Measurements from ENCODE around the gene GLUD1. TPM values are rescaled to one million over a fixed set of nuclear protein-coding genes. Genes with fewer than 3 reads are reported as not detected.
"Not testable (repeated sequence)": the region's sequence is repeated elsewhere in the genome, so short reads cannot be mapped to it uniquely, and the experiment has no call there.

The GLUD1 gene
- total RNA-seq, 4 donors from 2014 or later, result 155 to 214 (median 155) TPM

- H3K4me3 ChIP-seq, H3K36me3 ChIP-seq, H3K27ac ChIP-seq, H3K27me3 ChIP-seq, ATAC-seq, H3K9me3 ChIP-seq, H3K4me1 ChIP-seq: not testable (repeated sequence)
- WGBS, 2 donors (ENCODE audit: low coverage in 1 of 2), result no CpG with 5 or more reads among the region's 6 CpGs
These were observed 76.5 kb downstream of the GLUD1 start for GRCh38 chr10:87018127-87018526.

- H3K4me1 ChIP-seq, ATAC-seq, H3K4me3 ChIP-seq, H3K27me3 ChIP-seq, H3K9me3 ChIP-seq, H3K36me3 ChIP-seq, H3K27ac ChIP-seq: not testable (repeated sequence)
- 71 to 83% methylated on average over 5 to 10 of the region's 10 CpGs for WGBS, 2 donors (ENCODE audit: low coverage in 1 of 2)
These were observed 79.5 kb downstream of the GLUD1 start for GRCh38 chr10:87014986-87015716.

- not testable (repeated sequence) for H3K4me3 ChIP-seq, H3K27me3 ChIP-seq, H3K4me1 ChIP-seq, ATAC-seq, H3K27ac ChIP-seq, H3K9me3 ChIP-seq
- WGBS, 2 donors (ENCODE audit: low coverage in 1 of 2), result 72 to 86% methylated on average over 1 to 2 of the region's 3 CpGs
- H3K36me3 ChIP-seq, result peaks cover 0 to 15% of the 10 kb centered on the region in 2 donors
These were observed 81.1 kb downstream of the GLUD1 start for GRCh38 chr10:87013528-87013927.

GRCh38 chr10:87009134-87009696 lies 85.4 kb downstream of the GLUD1 start:
- H3K9me3 ChIP-seq, ATAC-seq, H3K27ac ChIP-seq, H3K4me3 ChIP-seq, H3K4me1 ChIP-seq, H3K27me3 ChIP-seq: not testable (repeated sequence)
- peaks cover 0 to 20% of the 10 kb centered on the region in 2 donors for H3K36me3 ChIP-seq
- WGBS, 2 donors (ENCODE audit: low coverage in 1 of 2), result 80 to 100% methylated on average over 1 of the region's 18 CpGs

GRCh38 chr10:87008303-87008702 lies 86.3 kb downstream of the GLUD1 start:
- not testable (repeated sequence) for H3K27ac ChIP-seq, H3K4me3 ChIP-seq, H3K4me1 ChIP-seq, H3K9me3 ChIP-seq, ATAC-seq, H3K27me3 ChIP-seq
- peaks cover 0 to 25% of the 10 kb centered on the region in 2 donors for H3K36me3 ChIP-seq
- WGBS, 2 donors (ENCODE audit: low coverage in 1 of 2), result 93 to 100% methylated on average over 5 to 6 of the region's 7 CpGs

GRCh38 chr10:87007674-87008073 lies 87.0 kb downstream of the GLUD1 start:
- 91 to 100% methylated on average over 2 to 6 of the region's 6 CpGs for WGBS, 2 donors (ENCODE audit: low coverage in 1 of 2)
- ATAC-seq, H3K27ac ChIP-seq, H3K27me3 ChIP-seq, H3K4me1 ChIP-seq, H3K9me3 ChIP-seq, H3K4me3 ChIP-seq: not testable (repeated sequence)
- peaks cover 0 to 29% of the 10 kb centered on the region in 2 donors for H3K36me3 ChIP-seq

- 67 to 89% methylated on average over 1 of the region's 1 CpG for WGBS, 2 donors (ENCODE audit: low coverage in 1 of 2)
These were observed 87.5 kb downstream of the GLUD1 start for GRCh38 chr10:87007124-87007523.

GRCh38 chr10:87000491-87000890 lies 94.2 kb downstream of the GLUD1 start:
- WGBS, 2 donors (ENCODE audit: low coverage in 1 of 2), result 62 to 70% methylated on average over 3 of the region's 3 CpGs
- H3K36me3 ChIP-seq, result peaks cover 0 to 61% of the 10 kb centered on the region in 2 donors
- TF ChIP-seq POLR2AphosphoS5 (IDR thresholded peaks at IDR 0.05) (no peak), POLR2A (IDR thresholded peaks at IDR 0.05) (no peak), CTCF (IDR thresholded peaks at IDR 0.05) (no peak), EP300 (IDR thresholded peaks at IDR 0.05) (no peak)
- no peak overlapping the region for H3K27ac ChIP-seq
- no peak overlapping the region for H3K4me3 ChIP-seq
- no peaks in the 10 kb centered on the region for H3K9me3 ChIP-seq
- no peaks in the 10 kb centered on the region for H3K27me3 ChIP-seq
- H3K4me1 ChIP-seq, result no peaks in the 10 kb centered on the region
- ATAC-seq, result no peak

More at GRCh38 chr10:87007124-87007523, 87.5 kb downstream of the GLUD1 start:
- H3K36me3 ChIP-seq, result peaks cover 0 to 29% of the 10 kb centered on the region in 2 donors
- H3K4me1 ChIP-seq, H3K4me3 ChIP-seq, H3K9me3 ChIP-seq, H3K27ac ChIP-seq, ATAC-seq, H3K27me3 ChIP-seq: not testable (repeated sequence)

Small RNA genes within 50 kb of the gene (small RNA-seq; reads per million reads assigned to genes)
- 0 reads per million in 4 donors for gene AL136982.5
- gene FAM25A, result 0 reads per million in 4 donors
- 0 reads per million in 4 donors for gene RNU6-529P

Other genes starting within 250 kb of the GLUD1 start
- gene MMRN2, start 137.2 kb downstream of the GLUD1 start, total RNA-seq, result 10 to 100 TPM; 18.5 to 77.7 (median 42.2) TPM
- 100 to 1,000 TPM in 1 of 4 donors, 10 to 100 TPM in 3; 12.8 to 102 (median 33.7) TPM for gene SNCG, start 136.2 kb downstream of the GLUD1 start, total RNA-seq
- 100 to 1,000 TPM in 2 of 4 donors, 10 to 100 TPM in 2; 36.5 to 408 (median 149) TPM for gene ADIRF, start 126.4 kb downstream of the GLUD1 start, total RNA-seq
- gene FAM25A, start 74.5 kb downstream of the GLUD1 start, total RNA-seq, result not detected
- 10 to 100 TPM; 21.2 to 31.0 (median 26.6) TPM for gene SHLD2, start 363 bp upstream of the GLUD1 start, total RNA-seq
- 1 to 10 TPM in 3 of 4 donors, under 1 TPM in 1; 0.27 to 4.0 (median 2.4) TPM for gene NUTM2A, start 130.6 kb upstream of the GLUD1 start, total RNA-seq